Measurements from ENCODE around the gene KIAA1328.

DNA sequence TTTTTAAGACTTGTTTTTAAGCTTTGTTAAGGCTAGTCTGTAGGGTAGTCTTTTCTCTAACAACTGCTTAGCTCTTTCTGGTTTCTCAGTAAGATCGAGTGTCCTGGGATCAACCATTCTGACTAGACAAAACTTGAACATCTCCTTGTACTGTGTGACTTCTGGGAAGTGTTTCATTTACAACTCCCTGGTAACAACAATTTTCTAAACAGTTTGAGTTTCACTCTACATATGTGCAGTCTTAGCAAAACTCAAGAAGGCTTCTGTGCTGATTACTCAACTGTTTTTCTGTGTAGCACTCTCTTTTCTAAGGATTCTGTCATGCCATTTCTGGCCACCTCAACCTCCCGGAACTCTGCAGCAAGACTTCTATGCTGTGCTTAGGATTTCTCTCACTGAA is 204.5 kb downstream of the KIAA1328 start:
- no peak for TF ChIP-seq POLR2A (IDR thresholded peaks at IDR 0.05; ENCODE audit: low read length)
- no peak for TF ChIP-seq GATA1 (IDR thresholded peaks at IDR 0.05; ENCODE audit: low read depth, low read length)

Measured in erythroblast (primary cell).